Ascending aorta (tissue), 2 donors: Measurements from ENCODE around the gene OTUD6A. TPM values are rescaled to one million over a fixed set of nuclear protein-coding genes. Genes with fewer than 3 reads are reported as not detected.

Experiments used
- DNase-seq, 2 donors: peaks; one replicate each; pipeline ENCODE4 v3.0.0-alpha.2; 2019; ENCODE audit warnings: low spot score in 2 of 2
- H3K27ac ChIP-seq, 2 donors: fragments of 200-600 bp; sonication (generic); one replicate each; pipeline ENCODE4 v1.5.1; 2016 to 2017; ENCODE audit warnings: mild to moderate bottlenecking in 1 of 2
- H3K27me3 ChIP-seq: fragments of 200-600 bp; sonication (generic); one replicate; pipeline ENCODE4 v1.5.1; 2017
- H3K36me3 ChIP-seq, 2 donors: fragments of 200-600 bp; sonication (generic); one replicate each; pipeline ENCODE4 v1.5.1; 2016
- H3K4me1 ChIP-seq, 2 donors: fragments of 200-600 bp; sonication (generic); one replicate each; pipeline ENCODE4 v1.5.1; 2016 to 2017; ENCODE audit warnings: mild to moderate bottlenecking in 1 of 2
- H3K4me3 ChIP-seq, 2 donors: fragments of 200-600 bp; sonication (generic); one replicate each; pipeline ENCODE4 v1.5.1; 2016 to 2017; ENCODE audit warnings: mild to moderate bottlenecking in 1 of 2
- H3K9me3 ChIP-seq, 2 donors: fragments of 200-600 bp; sonication (generic); one replicate each; pipeline ENCODE4 v1.5.1; 2016
- CTCF ChIP-seq, 3 experiments: fragments of 200-600 bp in 2 of 3; fragments of 450-650 bp in 1 of 3; sonication (generic) in 2 of 3; IDR thresholded peaks; one replicate each; pipeline ENCODE4 v1.5.1; 2016 to 2019; ENCODE audit warnings: antibody characterized with exemption in 3 of 3, mild to moderate bottlenecking in 1 of 3, moderate library complexity in 1 of 3
- intact Hi-C: fragments of 100-400 bp; cut with DNase I; formaldehyde crosslinking; loops from one replicate; pipeline ENCODE4 v1.15.1; 2023
- total RNA-seq: library from RNA; depleted of rRNA; stranded (reverse); fragments of >200 nt; gene quantifications from one replicate; pipeline ENCODE4 v1.1.0, GENCODE V29; 2016

Gene OTUD6A
- total RNA-seq, 1 donor from 2014 or later: not detected

- Histone ChIP-seq H3K36me3 (no peaks in the 10 kb centered on the region), H3K27ac (no peak overlapping the region), H3K4me3 (no peak overlapping the region), H3K9me3 (no peaks in the 10 kb centered on the region), H3K4me1 (no peaks in the 10 kb centered on the region), H3K27me3 (no peaks in the 10 kb centered on the region)
- no peak for DNase-seq
- intact Hi-C loops: no loop called here
- no peak for TF ChIP-seq CTCF (IDR thresholded peaks at IDR 0.05)
Observed at GRCh38 chrX:70032792-70033191, 29.5 kb upstream of the OTUD6A start.

- Histone ChIP-seq H3K9me3 (no peaks in the 10 kb centered on the region), H3K27me3 (no peaks in the 10 kb centered on the region), H3K27ac (no peak overlapping the region), H3K4me1 (no peaks in the 10 kb centered on the region), H3K36me3 (no peaks in the 10 kb centered on the region), H3K4me3 (no peak overlapping the region)
- TF ChIP-seq CTCF (IDR thresholded peaks at IDR 0.05): peak in 2 of 3 experiments; percentile 34 to 53
- no peak for DNase-seq
- intact Hi-C loops: no loop called here
Observed at GRCh38 chrX:70033348-70034051, 28.8 kb upstream of the OTUD6A start.

DNA sequence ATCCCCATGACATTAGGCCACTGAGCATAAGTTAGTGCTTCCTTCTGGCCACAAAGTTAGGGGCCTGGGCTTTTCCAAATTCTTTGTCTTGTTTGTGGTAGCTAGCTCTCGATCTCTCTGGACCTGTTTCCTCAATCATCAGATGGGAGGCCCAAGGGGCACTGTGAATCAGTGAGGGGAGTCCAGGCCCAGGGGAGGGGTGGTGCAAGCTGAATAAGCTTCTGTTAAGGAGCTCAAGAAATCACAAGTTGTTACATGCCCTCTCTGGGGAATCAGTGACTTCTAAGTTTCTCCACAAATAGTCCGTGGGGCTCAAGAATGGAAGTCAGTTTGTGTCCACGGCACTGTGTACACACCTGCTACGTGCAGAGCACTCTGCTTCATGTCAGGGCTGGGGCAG is 27.6 kb upstream of the OTUD6A start:
- no peak overlapping the region for H3K27ac ChIP-seq
- intact Hi-C loops: no loop called here
- H3K9me3 ChIP-seq: no peaks in the 10 kb centered on the region
- no peak overlapping the region for H3K4me3 ChIP-seq
- TF ChIP-seq CTCF (IDR thresholded peaks at IDR 0.05): no peak
- no peaks in the 10 kb centered on the region for H3K36me3 ChIP-seq
- no peaks in the 10 kb centered on the region for H3K27me3 ChIP-seq
- H3K4me1 ChIP-seq: no peaks in the 10 kb centered on the region
- DNase-seq: no peak

DNA sequence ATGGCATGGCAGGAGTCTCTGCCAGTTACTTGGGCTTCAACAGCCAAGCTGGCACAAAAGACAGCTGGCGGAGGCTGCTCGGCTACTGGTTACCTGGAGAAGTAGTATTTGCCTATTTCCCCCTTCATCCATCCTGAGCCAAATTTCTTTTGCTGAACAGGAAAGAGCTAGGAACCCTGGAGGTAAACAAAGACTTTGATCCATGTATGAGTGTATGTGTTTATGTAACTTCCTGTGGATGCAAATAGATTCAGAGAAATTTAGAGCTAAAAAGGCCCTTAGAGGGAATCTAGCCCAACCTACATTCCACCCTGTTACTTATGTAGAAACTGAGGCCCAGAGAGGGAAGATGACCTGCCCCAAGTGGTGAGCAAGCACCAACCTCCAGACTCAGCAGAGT is 23.7 kb upstream of the OTUD6A start:
- intact Hi-C loops: no loop called here
- Histone ChIP-seq H3K9me3 (no peaks in the 10 kb centered on the region), H3K27me3 (no peaks in the 10 kb centered on the region), H3K4me3 (no peak overlapping the region), H3K36me3 (no peaks in the 10 kb centered on the region), H3K27ac (no peak overlapping the region), H3K4me1 (no peaks in the 10 kb centered on the region)
- no peak for DNase-seq
- TF ChIP-seq CTCF (IDR thresholded peaks at IDR 0.05): no peak

GRCh38 chrX:70038951-70039350 is 23.3 kb upstream of the OTUD6A start:
- Histone ChIP-seq H3K27me3 (no peaks in the 10 kb centered on the region), H3K27ac (no peak overlapping the region), H3K9me3 (no peaks in the 10 kb centered on the region), H3K4me1 (no peaks in the 10 kb centered on the region), H3K36me3 (no peaks in the 10 kb centered on the region), H3K4me3 (no peak overlapping the region)
- intact Hi-C loops: no loop called here
- DNase-seq: no peak
- no peak for TF ChIP-seq CTCF (IDR thresholded peaks at IDR 0.05)

GRCh38 chrX:70039758-70040157 is 22.5 kb upstream of the OTUD6A start:
- DNase-seq: no peak
- Histone ChIP-seq H3K27me3 (no peaks in the 10 kb centered on the region), H3K4me1 (no peaks in the 10 kb centered on the region), H3K27ac (no peak overlapping the region), H3K36me3 (no peaks in the 10 kb centered on the region), H3K4me3 (no peak overlapping the region), H3K9me3 (no peaks in the 10 kb centered on the region)
- intact Hi-C loops: no loop called here
- TF ChIP-seq CTCF (IDR thresholded peaks at IDR 0.05): no peak
